GM19099 (cell line): ENCODE results near the gene MRPL55.
A peak's percentile ranks its signal among the peaks of the same experiment; 100 is the strongest.

Experiments used
- POLR2A ChIP-seq: IDR thresholded peaks from 3 replicates; pipeline ENCODE4 v1.6.1; 2011; ENCODE audit warnings: low read depth; ENCODE audit not compliant: insufficient read length; ENCODE audit errors: extremely low read depth

MRPL55 gene

GRCh38 chr1:228100822-228101613, 8.1 kb downstream of the MRPL55 start:
- TF ChIP-seq POLR2A = no peak

GRCh38 chr1:228099331-228099732, 9.8 kb downstream of the MRPL55 start:
- TF ChIP-seq POLR2A = peak; percentile 7

GRCh38 chr1:228098323-228098931, 10.7 kb downstream of the MRPL55 start:
- TF ChIP-seq POLR2A = no peak

GRCh38 chr1:228097333-228098081, 11.6 kb downstream of the MRPL55 start:
- TF ChIP-seq POLR2A = no peak

GRCh38 chr1:228096416-228097332, 12.4 kb downstream of the MRPL55 start:
- no peak for TF ChIP-seq POLR2A

GRCh38 chr1:228095938-228096337, 13.2 kb downstream of the MRPL55 start:
- no peak for TF ChIP-seq POLR2A

- no peak for TF ChIP-seq POLR2A
Observed at GRCh38 chr1:228095161-228095560, 13.9 kb downstream of the MRPL55 start.

GRCh38 chr1:228094432-228095016, 14.6 kb downstream of the MRPL55 start:
- no peak for TF ChIP-seq POLR2A

- TF ChIP-seq POLR2A = no peak
Observed at GRCh38 chr1:228093050-228093906, 15.8 kb downstream of the MRPL55 start.

GRCh38 chr1:228092342-228093049, 16.6 kb downstream of the MRPL55 start:
- no peak for TF ChIP-seq POLR2A

GRCh38 chr1:228091084-228091483, 18.0 kb downstream of the MRPL55 start:
- no peak for TF ChIP-seq POLR2A

- no peak for TF ChIP-seq POLR2A
Observed at GRCh38 chr1:228090613-228091081, 18.5 kb downstream of the MRPL55 start.
